ENCODE data around the gene RBM23.
A peak's percentile ranks its signal among the peaks of the same experiment; 100 is the strongest.

The RBM23 gene

GRCh38 chr14:22884738-22885523 lies 34.0 kb downstream of the RBM23 start:
- DNase-seq: no peak

GRCh38 chr14:22884076-22884737 lies 34.7 kb downstream of the RBM23 start:
- no peak for DNase-seq

GRCh38 chr14:22883173-22883976 lies 35.6 kb downstream of the RBM23 start, which contains the start of gene REM2:
TSS of gene REM2 (plus strand) at chr14:22883222. CDS start at chr14:22883288, 66 bp downstream.
- no peak for DNase-seq

GRCh38 chr14:22882529-22883172 lies 36.3 kb downstream of the RBM23 start:
- no peak for DNase-seq

- no peak for DNase-seq
Observed at GRCh38 chr14:22882064-22882463, 36.9 kb downstream of the RBM23 start.

- no peak for DNase-seq
Observed at GRCh38 chr14:22878271-22879246, 40.4 kb downstream of the RBM23 start.

GRCh38 chr14:22877000-22877501 lies 41.9 kb downstream of the RBM23 start:
- DNase-seq: no peak

- DNase-seq: no peak
Observed at GRCh38 chr14:22875748-22876319, 43.1 kb downstream of the RBM23 start.

GRCh38 chr14:22875003-22875747 lies 43.8 kb downstream of the RBM23 start:
- no peak for DNase-seq

- DNase-seq: no peak
Observed at GRCh38 chr14:22872833-22873520, 46.0 kb downstream of the RBM23 start.

- peak; percentile 79 for DNase-seq
Observed at GRCh38 chr14:22872033-22872832, 46.7 kb downstream of the RBM23 start.

GRCh38 chr14:22871224-22872032 lies 47.5 kb downstream of the RBM23 start, which contains the start of gene LRP10:
TSS of gene LRP10 (plus strand) at chr14:22871740. CDS start at chr14:22872304, 564 bp downstream.
- peak; percentile 86 for DNase-seq

GRCh38 chr14:22870811-22871223 lies 48.1 kb downstream of the RBM23 start:
- peak; percentile 78 for DNase-seq

GRCh38 chr14:22866874-22867273 lies 52.1 kb downstream of the RBM23 start:
- no peak for DNase-seq

GRCh38 chr14:22865424-22866405 lies 53.2 kb downstream of the RBM23 start:
- no peak for DNase-seq

GRCh38 chr14:22864979-22865378 lies 54.0 kb downstream of the RBM23 start:
- DNase-seq: no peak
